ENCODE results near the gene LMBR1. TPM values are rescaled to one million over a fixed set of nuclear protein-coding genes. Genes with fewer than 3 reads are reported as not detected.

LMBR1 gene
- total RNA-seq, 1 donor from 2014 or later, result 89.1 TPM

DNA sequence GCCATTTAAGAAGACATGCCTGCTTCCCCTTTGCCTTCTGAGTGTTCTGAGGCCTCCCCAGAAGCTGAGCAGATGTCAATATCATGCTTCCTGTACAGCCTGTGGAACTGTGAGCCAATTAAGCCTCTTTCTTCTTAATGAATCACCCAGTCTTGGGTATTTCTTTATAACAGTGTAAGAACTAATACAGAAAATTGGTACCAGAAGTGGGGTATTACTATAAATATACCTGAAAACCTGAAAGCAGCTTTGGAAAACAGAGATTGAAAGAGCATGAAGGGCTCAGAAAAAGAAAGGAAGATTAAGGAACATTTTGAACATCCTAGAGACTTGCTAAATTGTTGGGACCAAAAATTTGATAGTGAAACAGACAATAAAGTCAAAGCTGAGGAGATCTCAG, 264.4 kb downstream of the LMBR1 start:
- no peak for DNase-seq (ENCODE audit: low spot score, unreplicated experiment)
- Mint-ChIP-seq H3K27me3 (no peaks in the 10 kb centered on the region), H3K4me3 (ENCODE audit: low read depth) (no peak overlapping the region), H3K4me1 (ENCODE audit: low read depth) (peaks cover 2% of the 10 kb centered on the region), H3K9me3 (ENCODE audit: low read depth) (peaks cover 20% of the 10 kb centered on the region), H3K36me3 (ENCODE audit: insufficient read depth) (peaks cover 9% of the 10 kb centered on the region), H3K27ac (no peak overlapping the region)
- TF ChIP-seq, protein P1, sequence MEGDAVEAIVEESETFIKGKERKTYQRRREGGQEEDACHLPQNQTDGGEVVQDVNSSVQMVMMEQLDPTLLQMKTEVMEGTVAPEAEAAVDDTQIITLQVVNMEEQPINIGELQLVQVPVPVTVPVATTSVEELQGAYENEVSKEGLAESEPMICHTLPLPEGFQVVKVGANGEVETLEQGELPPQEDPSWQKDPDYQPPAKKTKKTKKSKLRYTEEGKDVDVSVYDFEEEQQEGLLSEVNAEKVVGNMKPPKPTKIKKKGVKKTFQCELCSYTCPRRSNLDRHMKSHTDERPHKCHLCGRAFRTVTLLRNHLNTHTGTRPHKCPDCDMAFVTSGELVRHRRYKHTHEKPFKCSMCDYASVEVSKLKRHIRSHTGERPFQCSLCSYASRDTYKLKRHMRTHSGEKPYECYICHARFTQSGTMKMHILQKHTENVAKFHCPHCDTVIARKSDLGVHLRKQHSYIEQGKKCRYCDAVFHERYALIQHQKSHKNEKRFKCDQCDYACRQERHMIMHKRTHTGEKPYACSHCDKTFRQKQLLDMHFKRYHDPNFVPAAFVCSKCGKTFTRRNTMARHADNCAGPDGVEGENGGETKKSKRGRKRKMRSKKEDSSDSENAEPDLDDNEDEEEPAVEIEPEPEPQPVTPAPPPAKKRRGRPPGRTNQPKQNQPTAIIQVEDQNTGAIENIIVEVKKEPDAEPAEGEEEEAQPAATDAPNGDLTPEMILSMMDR (IDR thresholded peaks at IDR 0.05; ENCODE audit: unreplicated experiment), result no peak

Other genes with a start within 250 kb of the LMBR1 start
- gene NOM1, start 56.5 kb upstream of the LMBR1 start, total RNA-seq, result 33.6 and 34.4 TPM in 2 replicates
- gene MNX1, start 117.5 kb upstream of the LMBR1 start, total RNA-seq, result 86.5 and 103 TPM in 2 replicates
- 60.9 and 62.5 TPM in 2 replicates for gene UBE3C, start 245.7 kb upstream of the LMBR1 start, total RNA-seq

All from progenitor cell of endocrine pancreas (in vitro differentiated cells).